ENCODE results near the gene PRTG.

Gene PRTG

DNA sequence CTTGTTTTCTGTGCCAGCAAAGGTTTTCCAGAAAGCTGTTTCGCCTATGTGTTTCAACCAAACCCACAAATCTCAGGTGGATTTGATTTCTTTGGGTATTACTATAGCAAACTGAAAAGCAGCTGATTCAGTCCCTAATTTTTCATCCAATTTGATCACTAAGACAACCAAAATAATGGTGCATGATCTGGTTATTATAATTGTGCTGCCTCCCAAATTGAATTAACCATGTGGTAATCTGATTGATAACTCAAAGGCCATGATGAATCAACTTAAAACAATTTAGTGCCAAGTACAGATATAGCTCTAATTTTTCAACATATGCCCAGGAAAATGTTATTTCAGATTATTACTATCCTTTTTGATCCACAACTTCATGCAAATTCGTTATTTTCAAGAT lies 30.6 kb downstream of the PRTG start:
- no peak for TF ChIP-seq POLR2AphosphoS5 (IDR thresholded peaks at IDR 0.05; ENCODE audit: low read depth)
- TF ChIP-seq SPI1 (IDR thresholded peaks at IDR 0.05; ENCODE audit: borderline replicate concordance, low read depth), result no peak
- TF ChIP-seq, protein P1, sequence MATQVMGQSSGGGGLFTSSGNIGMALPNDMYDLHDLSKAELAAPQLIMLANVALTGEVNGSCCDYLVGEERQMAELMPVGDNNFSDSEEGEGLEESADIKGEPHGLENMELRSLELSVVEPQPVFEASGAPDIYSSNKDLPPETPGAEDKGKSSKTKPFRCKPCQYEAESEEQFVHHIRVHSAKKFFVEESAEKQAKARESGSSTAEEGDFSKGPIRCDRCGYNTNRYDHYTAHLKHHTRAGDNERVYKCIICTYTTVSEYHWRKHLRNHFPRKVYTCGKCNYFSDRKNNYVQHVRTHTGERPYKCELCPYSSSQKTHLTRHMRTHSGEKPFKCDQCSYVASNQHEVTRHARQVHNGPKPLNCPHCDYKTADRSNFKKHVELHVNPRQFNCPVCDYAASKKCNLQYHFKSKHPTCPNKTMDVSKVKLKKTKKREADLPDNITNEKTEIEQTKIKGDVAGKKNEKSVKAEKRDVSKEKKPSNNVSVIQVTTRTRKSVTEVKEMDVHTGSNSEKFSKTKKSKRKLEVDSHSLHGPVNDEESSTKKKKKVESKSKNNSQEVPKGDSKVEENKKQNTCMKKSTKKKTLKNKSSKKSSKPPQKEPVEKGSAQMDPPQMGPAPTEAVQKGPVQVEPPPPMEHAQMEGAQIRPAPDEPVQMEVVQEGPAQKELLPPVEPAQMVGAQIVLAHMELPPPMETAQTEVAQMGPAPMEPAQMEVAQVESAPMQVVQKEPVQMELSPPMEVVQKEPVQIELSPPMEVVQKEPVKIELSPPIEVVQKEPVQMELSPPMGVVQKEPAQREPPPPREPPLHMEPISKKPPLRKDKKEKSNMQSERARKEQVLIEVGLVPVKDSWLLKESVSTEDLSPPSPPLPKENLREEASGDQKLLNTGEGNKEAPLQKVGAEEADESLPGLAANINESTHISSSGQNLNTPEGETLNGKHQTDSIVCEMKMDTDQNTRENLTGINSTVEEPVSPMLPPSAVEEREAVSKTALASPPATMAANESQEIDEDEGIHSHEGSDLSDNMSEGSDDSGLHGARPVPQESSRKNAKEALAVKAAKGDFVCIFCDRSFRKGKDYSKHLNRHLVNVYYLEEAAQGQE (IDR thresholded peaks at IDR 0.05; ENCODE audit: insufficient replicate concordance, low read depth), result no peak
- TF ChIP-seq, protein P2, sequence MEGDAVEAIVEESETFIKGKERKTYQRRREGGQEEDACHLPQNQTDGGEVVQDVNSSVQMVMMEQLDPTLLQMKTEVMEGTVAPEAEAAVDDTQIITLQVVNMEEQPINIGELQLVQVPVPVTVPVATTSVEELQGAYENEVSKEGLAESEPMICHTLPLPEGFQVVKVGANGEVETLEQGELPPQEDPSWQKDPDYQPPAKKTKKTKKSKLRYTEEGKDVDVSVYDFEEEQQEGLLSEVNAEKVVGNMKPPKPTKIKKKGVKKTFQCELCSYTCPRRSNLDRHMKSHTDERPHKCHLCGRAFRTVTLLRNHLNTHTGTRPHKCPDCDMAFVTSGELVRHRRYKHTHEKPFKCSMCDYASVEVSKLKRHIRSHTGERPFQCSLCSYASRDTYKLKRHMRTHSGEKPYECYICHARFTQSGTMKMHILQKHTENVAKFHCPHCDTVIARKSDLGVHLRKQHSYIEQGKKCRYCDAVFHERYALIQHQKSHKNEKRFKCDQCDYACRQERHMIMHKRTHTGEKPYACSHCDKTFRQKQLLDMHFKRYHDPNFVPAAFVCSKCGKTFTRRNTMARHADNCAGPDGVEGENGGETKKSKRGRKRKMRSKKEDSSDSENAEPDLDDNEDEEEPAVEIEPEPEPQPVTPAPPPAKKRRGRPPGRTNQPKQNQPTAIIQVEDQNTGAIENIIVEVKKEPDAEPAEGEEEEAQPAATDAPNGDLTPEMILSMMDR (IDR thresholded peaks at IDR 0.05; ENCODE audit: insufficient read depth, low read length), result no peak
- TF ChIP-seq GABPA (IDR thresholded peaks at IDR 0.05; ENCODE audit: low read depth), result no peak
- no peak for DNase-seq (ENCODE audit: low read depth in 1 of 2, low spot score in 1 of 2)
- Histone ChIP-seq H3K27me3 (ENCODE audit: insufficient read depth, poor library complexity, severe bottlenecking) (no peaks in the 10 kb centered on the region), H3K27ac (replicated peaks) (no peak overlapping the region), H3K4me3 (replicated peaks; ENCODE audit: insufficient read depth, low read length) (no peak overlapping the region)

DNA sequence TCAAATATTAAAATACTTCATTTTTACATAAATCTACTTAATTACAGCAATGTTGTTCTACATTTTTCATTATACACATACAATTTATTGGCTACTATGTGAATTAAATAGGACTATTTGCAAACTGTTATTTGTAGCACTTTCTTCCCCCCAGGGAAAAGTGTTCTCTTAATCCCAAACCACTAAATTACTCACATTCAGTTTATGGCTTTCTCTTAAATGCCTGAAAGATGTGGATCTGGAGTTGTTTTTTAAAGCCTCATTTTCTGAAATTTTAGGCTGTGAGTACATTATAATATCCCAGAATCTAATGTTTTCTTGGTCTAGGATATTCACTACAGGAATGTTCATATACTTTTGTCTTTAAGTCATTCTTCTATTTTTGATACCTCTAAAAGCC lies 32.7 kb downstream of the PRTG start:
- TF ChIP-seq, protein P2 (IDR thresholded peaks at IDR 0.05; ENCODE audit: insufficient read depth, low read length), result no peak
- TF ChIP-seq GABPA (IDR thresholded peaks at IDR 0.05; ENCODE audit: low read depth) (no peak), POLR2AphosphoS5 (IDR thresholded peaks at IDR 0.05; ENCODE audit: low read depth) (no peak), SPI1 (IDR thresholded peaks at IDR 0.05; ENCODE audit: borderline replicate concordance, low read depth) (no peak)
- TF ChIP-seq, protein P1 (IDR thresholded peaks at IDR 0.05; ENCODE audit: insufficient replicate concordance, low read depth), result no peak
- H3K27ac ChIP-seq (replicated peaks), result no peak overlapping the region
- H3K4me3 ChIP-seq (replicated peaks; ENCODE audit: insufficient read depth, low read length), result no peak overlapping the region
- no peak for DNase-seq (ENCODE audit: low read depth in 1 of 2, low spot score in 1 of 2)
- H3K27me3 ChIP-seq (ENCODE audit: insufficient read depth, poor library complexity, severe bottlenecking), result no peaks in the 10 kb centered on the region

DNA sequence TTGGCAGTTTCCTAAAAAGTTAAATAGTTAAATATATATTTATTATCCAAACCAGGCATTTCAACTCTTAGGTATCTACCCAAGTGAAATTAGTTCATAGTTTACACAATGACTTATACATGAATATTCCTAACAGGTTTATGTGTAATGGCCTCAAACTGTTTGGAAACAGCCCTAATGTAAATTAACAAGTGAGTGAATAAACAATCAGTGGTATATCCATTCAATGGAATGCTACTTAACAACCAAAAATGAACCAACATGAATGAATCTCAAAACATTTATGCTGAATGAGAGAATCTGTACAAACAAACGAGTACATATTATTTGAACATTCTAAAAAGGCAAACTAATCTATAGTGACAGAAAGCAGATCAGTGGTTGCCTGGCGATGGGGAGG lies 33.5 kb downstream of the PRTG start:
- Histone ChIP-seq H3K27ac (replicated peaks) (no peak overlapping the region), H3K27me3 (ENCODE audit: insufficient read depth, poor library complexity, severe bottlenecking) (no peaks in the 10 kb centered on the region), H3K4me3 (replicated peaks; ENCODE audit: insufficient read depth, low read length) (no peak overlapping the region)
- TF ChIP-seq GABPA (IDR thresholded peaks at IDR 0.05; ENCODE audit: low read depth) (no peak), SPI1 (IDR thresholded peaks at IDR 0.05; ENCODE audit: borderline replicate concordance, low read depth) (no peak), POLR2AphosphoS5 (IDR thresholded peaks at IDR 0.05; ENCODE audit: low read depth) (no peak)
- TF ChIP-seq, protein P2 (IDR thresholded peaks at IDR 0.05; ENCODE audit: insufficient read depth, low read length), result no peak
- TF ChIP-seq, protein P1 (IDR thresholded peaks at IDR 0.05; ENCODE audit: insufficient replicate concordance, low read depth), result no peak
- DNase-seq (ENCODE audit: low read depth in 1 of 2, low spot score in 1 of 2), result no peak
